H7 (cell line): Measurements from ENCODE around the gene CXorf38. TPM values are rescaled to one million over a fixed set of nuclear protein-coding genes. Genes with fewer than 3 reads are reported as not detected.
A peak's percentile ranks its signal among the peaks of the same experiment; 100 is the strongest.

Source experiments
- DNase-seq: peaks from one replicate; pipeline ENCODE4 v3.0.0; 2012
- H3K27me3 ChIP-seq: 2 replicates; pipeline ENCODE4 v1.6.0; 2011; ENCODE audit warnings: mild to moderate bottlenecking, low read length; ENCODE audit not compliant: control insufficient read depth, insufficient read depth
- H3K36me3 ChIP-seq: replicated peaks from 2 replicates; pipeline ENCODE4 v1.5.1; 2011; ENCODE audit warnings: low read length; ENCODE audit not compliant: control insufficient read depth, insufficient read depth
- H3K4me3 ChIP-seq: 2 replicates; pipeline ENCODE4 v1.5.1; 2011; ENCODE audit warnings: low read depth, mild to moderate bottlenecking, control low read depth, low read length, moderate library complexity; ENCODE audit not compliant: insufficient read depth
- total RNA-seq: library from RNA; depleted of rRNA; stranded (reverse); fragments of >200 nt; shearing (Covaris generic); gene quantifications from 2 replicates; pipeline ENCODE4 v1.2.3, GENCODE V29; 2014

Gene CXorf38
- total RNA-seq, 1 experiment from 2014 or later, result 11.7 TPM

DNA sequence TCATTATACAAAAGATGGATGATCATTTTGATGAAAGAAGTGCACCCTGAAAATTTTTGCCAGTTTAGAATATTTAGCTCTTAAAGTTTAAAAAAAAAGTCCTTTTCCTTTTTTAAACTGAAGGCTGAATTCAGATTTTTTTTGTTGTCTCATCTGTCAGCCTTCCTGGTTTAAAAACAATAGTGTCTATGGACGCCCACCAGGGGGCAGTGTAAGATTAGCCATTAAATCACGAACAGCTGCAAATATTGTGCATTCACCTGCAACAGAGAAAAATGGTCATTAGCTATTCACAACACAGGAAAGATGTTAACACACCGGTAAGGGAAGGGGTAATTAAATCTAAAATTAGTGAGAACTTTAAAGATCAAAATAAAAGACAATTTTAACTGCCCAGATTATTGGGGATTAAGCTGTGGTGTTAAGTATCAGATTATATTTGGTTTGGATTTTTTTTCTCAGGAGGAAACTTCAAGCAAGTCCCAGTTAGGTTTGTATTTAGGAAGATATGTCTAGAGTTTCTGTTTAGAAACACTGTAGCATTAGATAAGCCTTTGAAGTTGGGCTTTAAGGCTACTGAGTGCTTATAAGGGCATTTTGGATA is 4.4 kb upstream of the CXorf38 start:
- H3K36me3 ChIP-seq, result peaks cover 5% of the 10 kb centered on the region
- H3K4me3 ChIP-seq, result no peak overlapping the region
- H3K27me3 ChIP-seq, result no peaks in the 10 kb centered on the region
- DNase-seq, result peak; percentile 45

DNA sequence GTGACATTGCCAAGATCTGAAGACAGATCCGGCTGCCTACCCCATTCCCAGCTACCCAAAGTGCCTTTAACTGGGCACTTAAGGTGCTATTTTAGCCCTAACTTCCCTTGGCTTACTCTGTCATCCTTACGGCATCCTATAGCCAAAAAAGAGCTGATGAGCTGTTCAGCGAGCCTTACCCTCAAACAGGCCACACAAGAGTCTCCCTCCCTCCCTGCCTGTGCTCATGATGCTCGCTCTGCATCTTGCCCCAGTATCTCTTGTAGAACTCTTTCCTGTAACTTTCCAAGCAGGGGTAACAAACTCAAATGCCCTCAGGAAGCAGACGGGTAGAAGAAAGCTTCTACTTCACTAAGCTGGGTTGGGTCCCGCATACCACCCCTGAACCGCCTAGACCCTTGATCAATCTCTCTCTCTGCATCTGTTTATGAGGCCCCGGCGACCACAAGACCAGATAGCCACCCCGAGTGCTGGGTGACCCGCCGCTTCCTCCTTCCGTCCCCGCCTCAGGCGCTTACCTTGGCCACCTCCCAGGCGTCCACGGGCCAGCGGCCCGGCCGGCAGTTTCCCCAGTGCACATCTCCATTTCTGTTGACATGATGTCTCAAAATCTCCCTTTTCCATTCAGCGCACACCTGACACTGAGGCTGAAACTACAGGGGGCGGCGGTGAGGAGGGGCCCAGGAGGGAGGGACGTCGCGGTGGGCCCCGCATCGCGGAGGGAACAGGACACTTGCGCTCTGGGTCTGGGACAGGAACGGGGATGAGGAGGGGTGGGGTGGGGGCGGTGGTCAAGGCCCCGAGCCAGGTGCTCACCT is 663 bp downstream of the CXorf38 start:
- no peaks in the 10 kb centered on the region for H3K27me3 ChIP-seq
- peak; percentile 76 for DNase-seq

DNA sequence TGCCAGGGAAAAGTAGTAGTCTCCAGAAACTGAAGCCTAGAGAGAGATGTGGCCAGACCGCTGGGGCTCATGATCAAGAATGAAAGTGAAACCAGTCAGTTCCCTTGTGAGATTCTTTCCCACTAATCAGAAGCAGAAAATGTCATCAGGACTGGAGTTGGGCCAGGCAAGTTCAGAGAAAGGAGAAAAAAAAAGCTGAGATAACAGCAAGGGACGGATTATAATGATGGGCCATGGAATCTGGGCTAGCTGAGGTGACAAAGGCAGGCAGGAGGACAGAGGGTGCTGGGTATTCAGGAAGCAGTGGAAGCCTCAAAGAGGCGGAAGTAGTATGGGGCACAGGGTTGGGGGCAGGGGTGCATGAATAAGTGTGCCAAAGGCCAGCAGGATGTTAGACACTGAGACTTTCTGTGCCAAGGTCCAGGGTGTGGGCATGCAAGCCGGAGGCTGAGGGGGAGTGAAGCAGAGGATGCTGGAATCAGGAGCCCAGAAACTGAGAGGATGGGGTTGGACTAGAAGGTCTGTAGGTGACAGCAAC is 2.5 kb downstream of the CXorf38 start:
- Histone ChIP-seq H3K36me3 (peaks cover 2% of the 10 kb centered on the region; the same call in 1 of the 2 replicates), H3K4me3 (no peak overlapping the region), H3K27me3 (no peaks in the 10 kb centered on the region)
- DNase-seq, result no peak

More for the DNA sequence above, 663 bp downstream of the CXorf38 start:
- peaks cover 2% of the 10 kb centered on the region; the same call in 1 of the 2 replicates for H3K36me3 ChIP-seq
- H3K4me3 ChIP-seq, result peak overlapping the region; percentile 79

DNA sequence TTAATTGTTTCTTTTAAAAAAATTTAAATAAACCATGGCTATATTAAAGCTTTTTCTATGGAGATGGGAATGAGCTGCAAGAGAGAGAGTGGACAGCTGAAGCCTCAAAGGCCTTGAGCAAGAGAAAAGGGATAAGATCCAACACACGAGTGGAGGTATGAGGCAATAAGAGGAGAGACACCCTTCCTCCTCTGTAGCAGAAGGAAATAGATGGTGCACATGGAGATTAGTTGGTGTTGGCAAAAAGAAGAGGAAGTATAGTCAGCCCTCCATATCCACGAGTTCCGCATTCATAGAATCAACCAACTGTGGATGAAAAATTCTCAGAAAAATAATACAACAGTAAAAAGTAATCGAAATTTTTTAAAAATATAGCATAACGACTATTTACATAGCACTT is 3.2 kb downstream of the CXorf38 start:
- no peak for DNase-seq
- H3K4me3 ChIP-seq, result no peak overlapping the region
- H3K36me3 ChIP-seq, result peaks cover 4% of the 10 kb centered on the region; the same call in 1 of the 2 replicates
- no peaks in the 10 kb centered on the region for H3K27me3 ChIP-seq

DNA sequence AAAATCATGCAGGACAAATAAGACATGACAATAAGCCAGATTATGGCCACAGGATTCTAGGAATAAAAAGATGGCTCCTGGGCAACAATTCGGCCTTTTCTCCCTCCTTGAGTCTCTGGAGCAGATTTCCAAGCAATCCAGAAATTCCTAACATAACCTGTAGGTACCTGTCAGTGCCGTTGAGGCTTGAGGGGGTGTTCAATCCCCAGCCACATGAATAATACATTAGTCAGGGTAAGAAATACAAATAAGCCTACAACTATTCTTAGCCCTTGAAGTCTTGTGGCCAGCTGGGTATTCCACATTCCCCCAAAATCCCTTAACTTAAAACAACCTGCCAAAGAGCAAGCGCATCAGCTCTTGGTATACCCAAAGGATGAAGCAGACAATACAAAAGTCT is 9.7 kb downstream of the CXorf38 start:
- DNase-seq, result no peak
- H3K27me3 ChIP-seq, result no peaks in the 10 kb centered on the region
- no peak overlapping the region for H3K4me3 ChIP-seq
- peaks cover 19% of the 10 kb centered on the region for H3K36me3 ChIP-seq

DNA sequence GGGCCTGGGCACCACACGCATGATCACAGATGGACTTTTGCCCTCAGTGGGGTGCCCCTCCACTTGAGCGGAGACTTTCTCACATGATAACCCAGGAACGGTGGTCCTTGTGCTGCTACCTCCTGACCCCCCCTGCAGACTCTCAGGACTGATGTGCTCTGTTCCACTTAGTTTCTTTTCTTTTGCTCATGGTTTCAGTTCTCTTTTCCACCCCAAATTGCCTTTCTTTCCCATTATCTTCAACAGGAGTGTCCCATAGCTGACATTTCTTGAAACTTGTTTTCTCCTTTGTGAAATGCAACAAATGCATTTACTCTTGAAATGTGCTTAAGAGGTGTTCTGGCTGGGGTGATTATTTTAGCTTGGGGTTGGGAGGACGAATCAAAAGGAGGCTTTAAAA is 15.2 kb downstream of the CXorf38 start:
- Histone ChIP-seq H3K27me3 (no peaks in the 10 kb centered on the region), H3K36me3 (peaks cover 21% of the 10 kb centered on the region), H3K4me3 (no peak overlapping the region)
- DNase-seq, result no peak

DNA sequence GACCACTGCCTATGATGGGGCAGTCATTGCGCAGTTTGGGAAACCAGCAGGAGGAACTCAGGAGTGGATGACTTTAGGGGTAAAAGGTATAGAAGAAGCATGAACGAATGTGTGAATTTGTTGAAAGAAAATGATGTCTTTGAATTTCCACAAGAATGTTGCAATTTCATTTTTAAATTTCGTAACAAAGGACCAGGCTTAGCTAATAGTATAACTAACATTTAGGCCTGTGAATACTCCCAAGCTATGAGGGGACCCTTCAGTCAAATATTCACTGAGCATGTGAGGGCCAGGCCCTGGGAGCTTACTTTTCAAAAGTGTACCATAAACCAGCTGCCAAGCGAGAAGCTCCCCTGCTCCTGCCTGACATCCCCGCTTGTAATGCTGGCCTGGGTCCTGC is 18.9 kb downstream of the CXorf38 start:
- Histone ChIP-seq H3K4me3 (no peak overlapping the region), H3K36me3 (peaks cover 14% of the 10 kb centered on the region), H3K27me3 (no peaks in the 10 kb centered on the region)
- DNase-seq, result no peak

DNA sequence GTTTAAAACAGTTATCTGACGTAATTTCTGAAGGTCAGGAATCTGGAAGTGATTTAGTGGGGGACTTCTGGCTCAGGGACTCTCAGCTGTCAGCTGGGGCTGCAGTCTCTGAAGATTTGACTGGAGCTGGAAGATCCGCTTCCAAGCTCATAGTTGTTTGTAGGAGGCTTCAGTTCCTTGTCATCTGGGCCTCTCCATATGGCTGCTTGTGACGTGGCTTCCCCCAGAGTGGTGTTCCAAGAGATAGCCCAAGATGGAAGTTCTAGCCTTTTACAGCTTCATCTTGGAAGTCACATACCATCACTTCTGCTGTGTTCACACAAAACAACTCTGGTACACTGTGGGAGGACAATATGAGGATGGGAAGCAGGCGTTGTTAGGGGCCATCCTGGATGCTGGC is 22.1 kb downstream of the CXorf38 start:
- Histone ChIP-seq H3K36me3 (peaks cover 3% of the 10 kb centered on the region), H3K4me3 (no peak overlapping the region), H3K27me3 (no peaks in the 10 kb centered on the region)
- no peak for DNase-seq

DNA sequence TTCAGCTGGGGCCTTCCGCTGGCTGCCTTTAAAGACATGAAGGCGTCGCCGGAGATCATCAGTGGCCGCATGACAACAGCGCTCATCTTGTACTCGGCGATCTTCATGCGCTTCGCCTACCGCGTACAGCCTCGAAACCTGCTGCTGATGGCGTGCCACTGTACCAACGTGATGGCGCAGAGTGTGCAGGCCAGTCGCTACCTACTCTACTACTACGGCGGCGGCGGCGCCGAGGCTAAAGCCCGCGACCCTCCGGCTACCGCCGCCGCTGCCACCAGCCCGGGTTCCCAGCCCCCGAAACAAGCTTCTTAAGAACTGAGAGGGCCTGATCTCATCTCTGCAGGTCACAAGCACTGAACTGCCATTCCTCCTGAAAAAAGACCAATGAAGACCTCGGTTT is 23.7 kb downstream of the CXorf38 start:
- Histone ChIP-seq H3K27me3 (no peaks in the 10 kb centered on the region), H3K4me3 (no peak overlapping the region), H3K36me3 (no peaks in the 10 kb centered on the region; the same call in 1 of the 2 replicates)
- peak; percentile 42 for DNase-seq

DNA sequence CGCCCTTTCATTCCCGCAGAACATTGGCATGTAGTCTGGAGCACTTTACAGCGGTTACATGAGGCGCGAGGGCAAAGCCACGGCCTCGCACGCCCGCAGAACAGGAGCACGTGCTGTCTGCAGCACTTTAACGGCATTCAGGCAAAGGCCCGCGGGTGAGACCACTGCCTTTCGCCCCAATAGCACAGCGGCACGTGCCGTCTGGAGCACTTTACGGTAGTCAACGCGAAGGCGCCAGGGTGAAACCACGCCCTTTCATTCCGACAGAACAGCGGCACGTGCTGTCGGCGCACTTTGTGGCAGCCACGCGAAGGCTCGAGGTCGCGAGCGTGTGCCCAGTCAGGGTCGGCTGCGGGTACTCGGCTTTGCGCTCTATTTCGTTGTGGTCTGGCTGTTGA is 24.2 kb downstream of the CXorf38 start, which contains the start of gene MPC1L:
MPC1L (plus strand) TSS at position 290 of the 398 bp plus-strand sequence. CDS start 138 bp downstream, outside the sequence.
- no peaks in the 10 kb centered on the region; the same call in 1 of the 2 replicates for H3K36me3 ChIP-seq
- no peak for DNase-seq
- H3K4me3 ChIP-seq, result no peak within 1 kb of the TSS
- no peaks in the 10 kb centered on the region for H3K27me3 ChIP-seq

DNA sequence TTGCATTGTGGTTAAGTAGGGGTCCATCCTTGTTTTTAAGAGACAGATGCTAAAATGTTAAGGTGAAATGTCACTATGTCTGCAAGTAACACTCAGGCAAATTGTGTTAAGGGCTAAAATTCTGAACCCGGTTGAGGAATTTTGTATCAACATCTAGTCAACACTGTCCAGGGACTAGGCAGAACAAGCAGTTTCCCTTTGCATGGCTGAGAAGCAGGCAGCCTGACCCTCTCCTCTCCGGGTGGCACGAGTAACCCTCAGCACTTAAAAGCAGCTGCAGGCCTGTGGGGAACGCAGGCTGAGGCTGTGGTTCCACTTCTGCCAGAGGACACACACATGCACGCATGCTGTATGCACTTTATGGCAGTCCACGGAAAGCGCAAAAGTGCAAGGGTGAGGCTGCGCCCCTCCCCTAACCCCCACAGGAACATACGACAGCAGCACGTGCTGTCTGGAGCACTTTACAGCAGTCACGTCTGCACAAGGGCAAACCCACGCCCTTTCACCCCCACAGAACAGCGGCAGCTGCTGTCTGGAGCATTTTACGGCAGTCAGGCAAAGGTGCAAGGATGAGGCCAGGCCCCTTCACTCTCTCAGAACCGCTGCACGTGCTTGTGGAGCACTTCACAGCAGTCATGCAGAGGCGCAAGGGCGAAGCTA is 24.8 kb downstream of the CXorf38 start:
- DNase-seq, result peak; percentile 5
- Histone ChIP-seq H3K36me3 (no peaks in the 10 kb centered on the region), H3K4me3 (no peak overlapping the region), H3K27me3 (no peaks in the 10 kb centered on the region)

DNA sequence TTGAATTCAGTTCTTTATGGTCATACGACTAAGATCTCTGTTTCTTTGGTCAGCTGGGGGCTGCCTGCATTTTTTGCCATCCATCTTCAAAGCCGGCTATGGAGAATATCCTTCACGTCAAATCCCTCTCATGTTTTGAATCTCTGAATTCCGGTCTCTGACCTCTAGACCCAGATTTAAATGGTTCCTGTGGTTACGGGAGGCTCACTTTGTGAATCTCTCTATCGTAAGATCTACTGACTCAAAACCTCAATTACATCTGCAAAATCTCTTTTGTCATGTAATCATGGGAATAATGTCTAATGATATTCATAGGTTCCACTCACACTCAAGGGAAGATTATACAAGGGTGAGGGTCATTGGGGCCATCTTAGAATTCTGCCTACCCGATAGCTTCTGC is 29.8 kb downstream of the CXorf38 start:
- Histone ChIP-seq H3K27me3 (no peaks in the 10 kb centered on the region), H3K4me3 (no peak overlapping the region), H3K36me3 (no peaks in the 10 kb centered on the region)
- DNase-seq, result no peak

DNA sequence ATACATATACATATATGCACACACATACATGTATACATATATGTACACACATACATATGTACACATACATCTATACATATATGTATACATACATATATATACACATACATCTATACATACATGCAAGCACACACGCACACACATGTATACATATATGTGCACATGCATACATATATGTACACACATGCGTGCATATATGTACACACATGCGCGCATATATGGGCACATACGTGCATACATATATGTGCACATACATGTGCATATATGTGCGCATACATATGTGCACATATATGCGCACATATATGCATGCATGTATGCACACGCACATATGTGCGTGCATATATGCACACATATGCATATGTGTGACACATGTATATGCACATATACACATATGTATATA is 31.4 kb downstream of the CXorf38 start:
- Histone ChIP-seq H3K36me3 (no peaks in the 10 kb centered on the region), H3K27me3 (no peaks in the 10 kb centered on the region), H3K4me3 (no peak overlapping the region)
- no peak for DNase-seq

DNA sequence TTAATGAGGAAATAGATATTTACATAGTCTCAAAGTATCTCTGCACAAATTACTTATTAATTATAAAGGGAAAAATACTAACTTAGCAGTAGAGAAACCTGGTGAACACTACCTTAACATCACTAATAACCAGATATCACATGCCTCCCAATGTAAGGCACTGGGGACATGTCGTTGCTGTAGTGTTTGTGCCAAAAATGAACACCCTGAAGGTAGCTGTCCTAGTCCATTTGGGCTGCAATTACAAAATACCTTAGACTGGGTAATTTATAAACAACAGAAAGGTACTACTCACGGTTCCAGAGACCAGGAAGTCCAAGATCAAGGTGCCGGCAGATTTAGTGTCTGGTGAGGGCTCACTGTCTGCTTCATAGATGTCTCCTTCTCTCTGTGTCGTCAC is 34.9 kb downstream of the CXorf38 start:
- H3K27me3 ChIP-seq, result no peaks in the 10 kb centered on the region
- H3K4me3 ChIP-seq, result no peak overlapping the region
- DNase-seq, result no peak
- H3K36me3 ChIP-seq, result no peaks in the 10 kb centered on the region
